D341Med (cell line): Measurements from ENCODE around the gene BCL6.
A peak's percentile ranks its signal among the peaks of the same experiment; 100 is the strongest.

Source experiments
- DNase-seq: peaks from one replicate; pipeline ENCODE4 v3.0.0; 2012; ENCODE audit warnings: low spot score

The BCL6 gene

GRCh38 chr3:187745201-187746058 is at the start of gene BCL6:
BCL6 (minus strand) TSS chr3:187745468; CDS start chr3:187733693, 11,775 bp downstream.
- DNase-seq = peak; percentile 86

- no peak for DNase-seq
These were observed 49.5 kb upstream of the BCL6 start for GRCh38 chr3:187794731-187795130.

GRCh38 chr3:187793618-187794017 is 48.4 kb upstream of the BCL6 start:
- no peak for DNase-seq

- no peak for DNase-seq
These were observed 47.3 kb upstream of the BCL6 start for GRCh38 chr3:187792521-187792920.

- no peak for DNase-seq
These were observed 44.6 kb upstream of the BCL6 start for GRCh38 chr3:187789872-187790271.

- DNase-seq = no peak
These were observed 44.0 kb upstream of the BCL6 start for GRCh38 chr3:187788984-187789857.

- DNase-seq = no peak
These were observed 37.8 kb upstream of the BCL6 start for GRCh38 chr3:187783098-187783497.

GRCh38 chr3:187782006-187782405 is 36.7 kb upstream of the BCL6 start:
- DNase-seq = no peak

- DNase-seq = no peak
These were observed 35.7 kb upstream of the BCL6 start for GRCh38 chr3:187781001-187781400.

- no peak for DNase-seq
These were observed 33.5 kb upstream of the BCL6 start for GRCh38 chr3:187778726-187779125.

- no peak for DNase-seq
These were observed 32.2 kb upstream of the BCL6 start for GRCh38 chr3:187777331-187777941.

GRCh38 chr3:187775549-187775948 is 30.3 kb upstream of the BCL6 start:
- DNase-seq = no peak

GRCh38 chr3:187774185-187774789 is 29.0 kb upstream of the BCL6 start:
- DNase-seq = no peak

GRCh38 chr3:187773233-187774184 is 28.2 kb upstream of the BCL6 start:
- DNase-seq = no peak

GRCh38 chr3:187770224-187770623 is 25.0 kb upstream of the BCL6 start:
- no peak for DNase-seq

GRCh38 chr3:187769771-187770170 is 24.5 kb upstream of the BCL6 start:
- DNase-seq = no peak

GRCh38 chr3:187767266-187768012 is 22.2 kb upstream of the BCL6 start:
- DNase-seq = no peak

GRCh38 chr3:187765342-187765741 is 20.1 kb upstream of the BCL6 start:
- no peak for DNase-seq

GRCh38 chr3:187763850-187764648 is 18.8 kb upstream of the BCL6 start:
- DNase-seq = no peak
